ENCODE measurements around the gene RGS9.

Gene RGS9

GRCh38 chr17:65172496-65173136 is 35.4 kb downstream of the RGS9 start:
- no peak overlapping the region for H3K4me3 ChIP-seq (ENCODE audit: low read depth, low read length)
- TF ChIP-seq CTCF (IDR thresholded peaks at IDR 0.05; ENCODE audit: low read depth, low read length), result no peak

- TF ChIP-seq CTCF (IDR thresholded peaks at IDR 0.05; ENCODE audit: low read depth, low read length), result no peak
Observed at GRCh38 chr17:65173284-65173793, 36.2 kb downstream of the RGS9 start.

GRCh38 chr17:65173976-65174683 is 37.0 kb downstream of the RGS9 start:
- no peak overlapping the region for H3K4me3 ChIP-seq (ENCODE audit: low read depth, low read length)
- no peak for TF ChIP-seq CTCF (IDR thresholded peaks at IDR 0.05; ENCODE audit: low read depth, low read length)

More at GRCh38 chr17:65173284-65173793, 36.2 kb downstream of the RGS9 start:
- no peak overlapping the region for H3K4me3 ChIP-seq (ENCODE audit: low read depth, low read length)

GRCh38 chr17:65174974-65175373 is 37.8 kb downstream of the RGS9 start:
- no peak overlapping the region for H3K4me3 ChIP-seq (ENCODE audit: low read depth, low read length)
- TF ChIP-seq CTCF (IDR thresholded peaks at IDR 0.05; ENCODE audit: low read depth, low read length), result no peak

GRCh38 chr17:65175952-65176351 is 38.8 kb downstream of the RGS9 start:
- no peak overlapping the region for H3K4me3 ChIP-seq (ENCODE audit: low read depth, low read length)
- no peak for TF ChIP-seq CTCF (IDR thresholded peaks at IDR 0.05; ENCODE audit: low read depth, low read length)

GRCh38 chr17:65176646-65177409 is 39.7 kb downstream of the RGS9 start:
- H3K4me3 ChIP-seq (ENCODE audit: low read depth, low read length), result no peak overlapping the region
- TF ChIP-seq CTCF (IDR thresholded peaks at IDR 0.05; ENCODE audit: low read depth, low read length), result no peak

All from WI38 (cell line).